ENCODE data around the gene ADAMTSL3. TPM values are rescaled to one million over a fixed set of nuclear protein-coding genes. Genes with fewer than 3 reads are reported as not detected.

The ADAMTSL3 gene
- total RNA-seq, 4 donors from 2014 or later = 2.0 to 11.3 (median 3.8) TPM

DNA sequence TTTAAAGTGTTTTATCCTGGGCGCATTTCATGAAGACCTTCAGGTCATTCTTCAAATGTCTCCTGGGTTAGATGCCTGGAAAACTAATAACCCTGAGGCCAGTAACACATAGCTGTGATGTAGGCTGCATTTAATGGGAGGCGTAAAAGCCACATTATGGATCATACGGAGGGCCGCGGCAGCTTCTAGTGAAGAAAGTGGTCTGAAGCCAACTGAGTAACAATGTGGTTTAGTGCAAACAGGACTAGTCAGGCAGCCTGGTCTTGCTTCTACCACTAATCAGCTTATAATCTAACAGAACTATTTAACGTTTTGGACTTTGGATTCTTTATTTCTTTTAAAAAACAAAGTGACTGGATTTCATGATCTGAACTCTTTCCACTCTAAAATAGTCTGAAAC is 54.4 kb downstream of the ADAMTSL3 start:
- Histone ChIP-seq H3K36me3 (no peaks in the 10 kb centered on the region), H3K27me3 (no peaks in the 10 kb centered on the region), H3K4me3 (no peak overlapping the region), H3K27ac (no peak overlapping the region), H3K4me1 (no peaks in the 10 kb centered on the region), H3K9me3 (no peaks in the 10 kb centered on the region)
- no peak for DNase-seq (ENCODE audit: low spot score in 2 of 2)
- TF ChIP-seq EP300 (IDR thresholded peaks at IDR 0.05) (no peak), POLR2A (IDR thresholded peaks at IDR 0.05) (no peak), POLR2AphosphoS5 (IDR thresholded peaks at IDR 0.05) (no peak)
- TF ChIP-seq, protein P1, sequence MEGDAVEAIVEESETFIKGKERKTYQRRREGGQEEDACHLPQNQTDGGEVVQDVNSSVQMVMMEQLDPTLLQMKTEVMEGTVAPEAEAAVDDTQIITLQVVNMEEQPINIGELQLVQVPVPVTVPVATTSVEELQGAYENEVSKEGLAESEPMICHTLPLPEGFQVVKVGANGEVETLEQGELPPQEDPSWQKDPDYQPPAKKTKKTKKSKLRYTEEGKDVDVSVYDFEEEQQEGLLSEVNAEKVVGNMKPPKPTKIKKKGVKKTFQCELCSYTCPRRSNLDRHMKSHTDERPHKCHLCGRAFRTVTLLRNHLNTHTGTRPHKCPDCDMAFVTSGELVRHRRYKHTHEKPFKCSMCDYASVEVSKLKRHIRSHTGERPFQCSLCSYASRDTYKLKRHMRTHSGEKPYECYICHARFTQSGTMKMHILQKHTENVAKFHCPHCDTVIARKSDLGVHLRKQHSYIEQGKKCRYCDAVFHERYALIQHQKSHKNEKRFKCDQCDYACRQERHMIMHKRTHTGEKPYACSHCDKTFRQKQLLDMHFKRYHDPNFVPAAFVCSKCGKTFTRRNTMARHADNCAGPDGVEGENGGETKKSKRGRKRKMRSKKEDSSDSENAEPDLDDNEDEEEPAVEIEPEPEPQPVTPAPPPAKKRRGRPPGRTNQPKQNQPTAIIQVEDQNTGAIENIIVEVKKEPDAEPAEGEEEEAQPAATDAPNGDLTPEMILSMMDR (IDR thresholded peaks at IDR 0.05) = no peak
- WGBS = 86% methylated on average over 6 of the region's 6 CpGs

DNA sequence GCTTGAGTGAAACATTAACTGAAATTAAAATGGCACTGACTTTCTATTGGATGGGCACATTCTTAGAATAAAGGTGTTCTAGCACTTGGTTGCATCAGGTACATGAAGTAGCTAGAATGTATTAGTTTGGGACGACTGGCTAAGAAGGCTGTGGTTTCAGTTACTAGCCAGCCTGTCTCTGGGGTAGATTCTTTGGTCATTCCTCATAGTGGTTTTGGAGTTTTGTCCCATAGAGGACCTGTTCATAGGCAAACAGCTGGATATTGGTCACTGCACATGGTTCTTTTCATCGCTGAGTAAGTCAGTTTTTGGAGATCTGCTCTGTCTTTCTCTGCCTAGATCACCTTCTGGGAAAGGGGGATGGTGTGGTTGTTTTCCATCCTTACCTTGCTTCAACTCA is 55.3 kb downstream of the ADAMTSL3 start:
- no peaks in the 10 kb centered on the region for H3K4me1 ChIP-seq
- H3K27me3 ChIP-seq = no peaks in the 10 kb centered on the region
- TF ChIP-seq EP300 (IDR thresholded peaks at IDR 0.05) (no peak), POLR2AphosphoS5 (IDR thresholded peaks at IDR 0.05) (no peak), POLR2A (IDR thresholded peaks at IDR 0.05) (no peak)
- TF ChIP-seq, protein P1 (IDR thresholded peaks at IDR 0.05) = no peak
- no peak for DNase-seq (ENCODE audit: low spot score in 2 of 2)
- no peak overlapping the region for H3K4me3 ChIP-seq
- no peaks in the 10 kb centered on the region for H3K36me3 ChIP-seq
- no peaks in the 10 kb centered on the region for H3K9me3 ChIP-seq
- H3K27ac ChIP-seq = no peak overlapping the region
- WGBS = 85% methylated on average over 2 of the region's 2 CpGs

DNA sequence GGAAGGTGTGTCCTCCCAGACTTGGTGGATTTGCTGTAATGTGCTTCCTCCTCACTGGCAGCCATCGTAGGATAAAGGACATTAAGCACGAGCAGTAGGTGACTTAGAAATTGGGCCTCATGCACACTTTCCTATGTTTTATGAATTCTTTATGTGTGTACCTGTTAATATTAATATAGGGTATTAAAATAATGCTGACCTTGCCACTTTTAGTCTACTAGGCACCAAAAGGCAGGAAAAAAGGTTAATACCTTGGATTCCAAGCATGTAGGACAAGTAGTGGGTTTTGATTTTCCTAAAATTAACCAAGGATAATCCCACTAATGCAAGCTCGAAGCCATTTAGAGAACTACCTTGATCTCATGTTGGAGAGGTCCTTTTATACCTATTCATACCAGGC is 55.9 kb downstream of the ADAMTSL3 start:
- DNase-seq (ENCODE audit: low spot score in 2 of 2) = no peak
- WGBS = 98% methylated on average over 3 of the region's 3 CpGs
- no peak overlapping the region for H3K27ac ChIP-seq
- no peaks in the 10 kb centered on the region for H3K4me1 ChIP-seq
- H3K36me3 ChIP-seq = no peaks in the 10 kb centered on the region
- H3K9me3 ChIP-seq = no peaks in the 10 kb centered on the region
- H3K27me3 ChIP-seq = no peaks in the 10 kb centered on the region
- TF ChIP-seq, protein P1 (IDR thresholded peaks at IDR 0.05) = no peak
- TF ChIP-seq POLR2A (IDR thresholded peaks at IDR 0.05) (no peak), EP300 (IDR thresholded peaks at IDR 0.05) (no peak), POLR2AphosphoS5 (IDR thresholded peaks at IDR 0.05) (no peak)
- no peak overlapping the region for H3K4me3 ChIP-seq

DNA sequence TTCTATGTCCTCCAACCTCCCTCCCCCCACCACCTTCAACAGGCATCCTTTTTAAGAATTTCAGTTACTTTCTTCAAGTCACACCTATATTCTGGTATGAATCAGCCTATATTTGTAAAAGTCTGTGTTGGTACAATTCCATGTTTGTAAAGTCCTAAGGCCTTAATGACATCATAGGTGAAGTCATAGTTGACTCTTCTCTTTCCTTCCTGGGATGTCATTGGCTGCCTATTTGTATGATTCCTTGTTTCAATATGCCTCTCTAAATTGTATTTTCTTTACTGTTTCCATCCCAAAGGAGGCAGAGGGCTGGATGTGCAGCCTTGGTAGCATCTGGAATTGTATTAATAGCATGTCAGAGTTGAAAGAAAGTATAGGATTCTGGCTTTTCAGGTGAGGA is 56.5 kb downstream of the ADAMTSL3 start:
- no peak for DNase-seq (ENCODE audit: low spot score in 2 of 2)
- TF ChIP-seq EP300 (IDR thresholded peaks at IDR 0.05) = no peak
- Histone ChIP-seq H3K36me3 (no peaks in the 10 kb centered on the region), H3K9me3 (no peaks in the 10 kb centered on the region), H3K27ac (no peak overlapping the region), H3K27me3 (no peaks in the 10 kb centered on the region), H3K4me1 (no peaks in the 10 kb centered on the region), H3K4me3 (no peak overlapping the region)

DNA sequence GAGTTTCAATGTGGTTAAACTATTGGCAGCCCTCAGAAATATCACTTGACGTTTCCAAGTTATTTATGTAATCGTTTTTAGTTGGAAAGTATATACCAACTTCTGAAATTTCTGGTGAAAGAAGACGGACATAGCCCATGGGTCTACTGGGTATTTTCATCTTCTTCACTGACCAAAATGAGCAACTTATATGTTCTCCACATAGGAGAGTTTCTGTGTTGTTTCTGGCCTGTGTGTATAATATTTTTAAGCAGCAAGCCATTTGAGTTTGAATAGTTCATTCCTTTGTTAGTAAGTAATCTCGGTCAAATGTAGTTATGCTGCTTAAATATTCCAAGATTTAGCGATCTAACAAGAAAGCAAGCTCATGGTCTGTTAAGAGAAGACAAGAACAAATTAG is 57.3 kb downstream of the ADAMTSL3 start:
- 54% methylated on average over 5 of the region's 5 CpGs for WGBS
- Histone ChIP-seq H3K27me3 (no peaks in the 10 kb centered on the region), H3K9me3 (no peaks in the 10 kb centered on the region), H3K4me1 (no peaks in the 10 kb centered on the region), H3K27ac (no peak overlapping the region), H3K4me3 (no peak overlapping the region), H3K36me3 (no peaks in the 10 kb centered on the region)
- DNase-seq (ENCODE audit: low spot score in 2 of 2) = no peak
- no peak for TF ChIP-seq POLR2A (IDR thresholded peaks at IDR 0.05)
- TF ChIP-seq EP300 (IDR thresholded peaks at IDR 0.05) = no peak
- no peak for TF ChIP-seq POLR2AphosphoS5 (IDR thresholded peaks at IDR 0.05)
- TF ChIP-seq, protein P1 (IDR thresholded peaks at IDR 0.05) = no peak

DNA sequence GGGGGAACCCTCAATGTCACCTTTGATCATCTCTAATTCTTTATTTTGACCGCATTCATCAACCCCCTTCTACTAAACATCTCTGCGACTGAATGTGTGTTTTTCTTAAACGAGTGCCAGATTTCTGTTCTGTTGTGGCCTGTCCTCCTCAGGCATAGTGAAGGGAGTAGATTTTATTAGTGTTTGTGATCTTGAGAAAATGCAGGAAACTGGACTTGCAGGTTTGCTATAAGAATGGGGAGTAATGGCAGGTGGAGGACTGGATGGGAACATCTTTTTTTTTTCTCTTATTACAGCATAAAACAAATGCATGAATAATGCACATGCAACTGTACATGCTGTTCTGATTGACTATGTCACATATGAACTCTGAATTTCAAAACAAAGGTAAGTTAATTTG is 59.3 kb downstream of the ADAMTSL3 start:
- H3K36me3 ChIP-seq = no peaks in the 10 kb centered on the region
- H3K4me1 ChIP-seq = no peaks in the 10 kb centered on the region
- H3K27ac ChIP-seq = no peak overlapping the region
- 79% methylated on average over 3 of the region's 3 CpGs for WGBS
- H3K27me3 ChIP-seq = no peaks in the 10 kb centered on the region
- no peak overlapping the region for H3K4me3 ChIP-seq
- no peak for TF ChIP-seq POLR2A (IDR thresholded peaks at IDR 0.05)
- TF ChIP-seq, protein P1 (IDR thresholded peaks at IDR 0.05) = no peak
- no peak for TF ChIP-seq POLR2AphosphoS5 (IDR thresholded peaks at IDR 0.05)
- no peak for TF ChIP-seq EP300 (IDR thresholded peaks at IDR 0.05)
- H3K9me3 ChIP-seq = no peaks in the 10 kb centered on the region
- no peak for DNase-seq (ENCODE audit: low spot score in 2 of 2)

Data from suprapubic skin (tissue), 4 donors.